Panc1 (cell line): ENCODE results near the gene PRR19. TPM values are rescaled to one million over a fixed set of nuclear protein-coding genes. Genes with fewer than 3 reads are reported as not detected.

Source experiments
- ATAC-seq: fragments of 200-7000 bp; cut with Tn5 transposase; 2 replicates; pipeline ENCODE4 v1.9.1; 2020; ENCODE audit warnings: mild to moderate bottlenecking, moderate library complexity
- BruUV-seq: library from RNA; stranded (reverse); fragments of 400-500 nt; replicated peaks from 2 replicates; lab custom pipeline; 2021; lab: Mats Ljungman, UMichigan
- CTCF ChIA-PET: fragments of 300-600 bp; sonication (Branson Sonifier 250); formaldehyde crosslinking; loops from one replicate; lab custom pipeline; 2022; ENCODE audit warnings: antibody characterized with exemption; lab: Charles Lee
- POLR2A ChIA-PET: fragments of 300-600 bp; sonication (Branson Sonifier 250); formaldehyde crosslinking; loops from one replicate; lab custom pipeline; 2022; ENCODE audit warnings: antibody characterized with exemption; lab: Charles Lee
- DNase-seq: peaks from one replicate; pipeline ENCODE4 v3.0.0-alpha.2; 2010; ENCODE audit warnings: low read depth, low spot score
- H3K27ac ChIP-seq: 2 replicates; pipeline ENCODE4 v1.5.1; 2011; ENCODE audit warnings: mild to moderate bottlenecking, low read length, inconsistent platforms
- H3K27me3 ChIP-seq: fragments of 200-500 bp; sonication (Bioruptor generic); 2 replicates; pipeline ENCODE4 v1.6.0; 2014; ENCODE audit warnings: low read length, inconsistent platforms; ENCODE audit not compliant: control insufficient read depth, insufficient read depth
- H3K36me3 ChIP-seq: fragments of 200-500 bp; sonication (Bioruptor generic); 2 replicates; pipeline ENCODE4 v1.5.1; 2014; ENCODE audit warnings: inconsistent platforms, mild to moderate bottlenecking, low read length, moderate library complexity; ENCODE audit not compliant: control insufficient read depth, insufficient read depth
- H3K4me1 ChIP-seq: 2 replicates; pipeline ENCODE4 v1.5.1; 2011; ENCODE audit warnings: inconsistent platforms, mild to moderate bottlenecking, low read length, moderate library complexity; ENCODE audit not compliant: control insufficient read depth, insufficient read depth
- H3K4me3 ChIP-seq, 2 experiments: 2 replicates each; pipeline ENCODE4 v1.5.1; 2011 to 2012; ENCODE audit warnings: low read depth in 2 of 2, low read length in 2 of 2, mild to moderate bottlenecking in 2 of 2, inconsistent platforms in 1 of 2, moderate library complexity in 1 of 2
- H3K9me3 ChIP-seq: fragments of 200-500 bp; sonication (Bioruptor generic); 2 replicates; pipeline ENCODE4 v1.5.1; 2014; ENCODE audit warnings: low read depth, mild to moderate bottlenecking, inconsistent platforms, low read length, moderate library complexity; ENCODE audit not compliant: control insufficient read depth, insufficient read depth
- POLR2AphosphoS5 ChIP-seq: IDR thresholded peaks from 2 replicates; pipeline ENCODE4 v1.6.1; 2012; ENCODE audit warnings: mild to moderate bottlenecking, low read depth, low read length, moderate library complexity
- SIN3A ChIP-seq: IDR thresholded peaks from 2 replicates; pipeline ENCODE4 v1.6.1; 2012; ENCODE audit warnings: low read depth, mild to moderate bottlenecking, low read length, moderate library complexity, borderline replicate concordance; ENCODE audit not compliant: insufficient read depth
- TCF7L2 ChIP-seq: IDR thresholded peaks from 2 replicates; pipeline ENCODE4 v1.6.1; 2011; ENCODE audit warnings: mild to moderate bottlenecking, low read depth, low read length, inconsistent platforms
- in situ Hi-C: cut with HindIII; loops from 2 replicates; pipeline ENCODE4 v1.10.0; 2016; ENCODE audit warnings: low sequenced_read_pairs, low pct_unique_long_range_greater_than_20kb
- intact Hi-C: fragments of 100-400 bp; cut with micrococcal nuclease; formaldehyde crosslinking; loops from one replicate; pipeline ENCODE4 v1.10.0; 2022; ENCODE audit not compliant: unreplicated experiment
- total RNA-seq: library from RNA; stranded (reverse); gene quantifications from one replicate; pipeline ENCODE4 v1.2.1, GENCODE V29; 2021; ENCODE audit not compliant: unreplicated experiment
- TF ChIP-seq, protein P1 (sequence below): fragments of 450-650 bp; IDR thresholded peaks from 2 replicates; pipeline ENCODE4 v1.5.1; 2017; ENCODE audit warnings: mild to moderate bottlenecking
- TF ChIP-seq, protein P2 (sequence below), 2 experiments: IDR thresholded peaks; 2 replicates each; pipeline ENCODE4 v1.6.1; 2011 to 2012; ENCODE audit warnings: low read depth in 2 of 2, control low read depth in 1 of 2, low read length in 1 of 2, mild to moderate bottlenecking in 1 of 2, moderate library complexity in 1 of 2; ENCODE audit not compliant: insufficient read depth in 1 of 2

The PRR19 gene
- total RNA-seq, 1 experiment from 2014 or later, result 2.1 TPM

DNA sequence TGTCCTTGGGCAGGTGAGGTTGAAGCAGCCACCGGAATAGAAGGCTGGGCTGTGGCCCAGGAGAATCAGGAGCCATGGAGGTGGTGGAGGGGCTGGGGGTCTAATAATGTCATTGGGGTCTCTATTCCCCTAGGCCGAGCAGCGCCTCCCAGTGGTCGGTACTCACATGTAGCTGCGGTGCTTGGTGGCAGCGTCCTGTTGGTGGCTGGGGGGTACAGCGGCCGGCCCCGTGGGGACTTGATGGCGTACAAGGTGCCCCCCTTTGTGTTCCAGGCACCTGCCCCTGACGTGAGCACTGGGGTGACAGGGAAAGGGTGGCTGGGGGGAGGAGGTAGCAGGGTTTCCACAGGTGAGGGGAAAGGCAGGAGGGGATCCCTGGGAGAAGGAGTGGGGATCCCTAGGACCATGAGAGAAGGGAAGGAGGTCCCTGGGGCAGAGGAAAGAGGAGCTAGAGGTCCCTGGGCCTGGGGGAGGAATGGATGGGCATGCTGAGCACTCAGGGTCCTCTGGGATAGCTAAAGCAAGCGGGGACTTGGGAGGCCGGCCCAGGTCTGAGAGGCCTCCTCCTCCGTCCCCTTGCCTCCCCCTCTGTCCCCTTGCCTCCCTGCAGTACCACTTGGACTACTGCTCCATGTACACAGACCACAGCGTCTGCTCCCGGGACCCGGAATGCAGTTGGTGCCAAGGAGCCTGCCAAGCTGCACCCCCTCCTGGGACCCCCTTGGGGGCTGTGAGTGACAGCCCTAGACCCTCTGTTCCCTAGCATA lies 41.6 kb downstream of the PRR19 start:
- H3K9me3 ChIP-seq, result no peaks in the 10 kb centered on the region
- DNase-seq (no peak), ATAC-seq (no peak)
- in situ Hi-C loops, result no loop called here
- TF ChIP-seq SIN3A (no peak), POLR2AphosphoS5 (no peak), TCF7L2 (no peak)
- TF ChIP-seq, protein P1, sequence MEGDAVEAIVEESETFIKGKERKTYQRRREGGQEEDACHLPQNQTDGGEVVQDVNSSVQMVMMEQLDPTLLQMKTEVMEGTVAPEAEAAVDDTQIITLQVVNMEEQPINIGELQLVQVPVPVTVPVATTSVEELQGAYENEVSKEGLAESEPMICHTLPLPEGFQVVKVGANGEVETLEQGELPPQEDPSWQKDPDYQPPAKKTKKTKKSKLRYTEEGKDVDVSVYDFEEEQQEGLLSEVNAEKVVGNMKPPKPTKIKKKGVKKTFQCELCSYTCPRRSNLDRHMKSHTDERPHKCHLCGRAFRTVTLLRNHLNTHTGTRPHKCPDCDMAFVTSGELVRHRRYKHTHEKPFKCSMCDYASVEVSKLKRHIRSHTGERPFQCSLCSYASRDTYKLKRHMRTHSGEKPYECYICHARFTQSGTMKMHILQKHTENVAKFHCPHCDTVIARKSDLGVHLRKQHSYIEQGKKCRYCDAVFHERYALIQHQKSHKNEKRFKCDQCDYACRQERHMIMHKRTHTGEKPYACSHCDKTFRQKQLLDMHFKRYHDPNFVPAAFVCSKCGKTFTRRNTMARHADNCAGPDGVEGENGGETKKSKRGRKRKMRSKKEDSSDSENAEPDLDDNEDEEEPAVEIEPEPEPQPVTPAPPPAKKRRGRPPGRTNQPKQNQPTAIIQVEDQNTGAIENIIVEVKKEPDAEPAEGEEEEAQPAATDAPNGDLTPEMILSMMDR, result no peak
- TF ChIP-seq, protein P2, sequence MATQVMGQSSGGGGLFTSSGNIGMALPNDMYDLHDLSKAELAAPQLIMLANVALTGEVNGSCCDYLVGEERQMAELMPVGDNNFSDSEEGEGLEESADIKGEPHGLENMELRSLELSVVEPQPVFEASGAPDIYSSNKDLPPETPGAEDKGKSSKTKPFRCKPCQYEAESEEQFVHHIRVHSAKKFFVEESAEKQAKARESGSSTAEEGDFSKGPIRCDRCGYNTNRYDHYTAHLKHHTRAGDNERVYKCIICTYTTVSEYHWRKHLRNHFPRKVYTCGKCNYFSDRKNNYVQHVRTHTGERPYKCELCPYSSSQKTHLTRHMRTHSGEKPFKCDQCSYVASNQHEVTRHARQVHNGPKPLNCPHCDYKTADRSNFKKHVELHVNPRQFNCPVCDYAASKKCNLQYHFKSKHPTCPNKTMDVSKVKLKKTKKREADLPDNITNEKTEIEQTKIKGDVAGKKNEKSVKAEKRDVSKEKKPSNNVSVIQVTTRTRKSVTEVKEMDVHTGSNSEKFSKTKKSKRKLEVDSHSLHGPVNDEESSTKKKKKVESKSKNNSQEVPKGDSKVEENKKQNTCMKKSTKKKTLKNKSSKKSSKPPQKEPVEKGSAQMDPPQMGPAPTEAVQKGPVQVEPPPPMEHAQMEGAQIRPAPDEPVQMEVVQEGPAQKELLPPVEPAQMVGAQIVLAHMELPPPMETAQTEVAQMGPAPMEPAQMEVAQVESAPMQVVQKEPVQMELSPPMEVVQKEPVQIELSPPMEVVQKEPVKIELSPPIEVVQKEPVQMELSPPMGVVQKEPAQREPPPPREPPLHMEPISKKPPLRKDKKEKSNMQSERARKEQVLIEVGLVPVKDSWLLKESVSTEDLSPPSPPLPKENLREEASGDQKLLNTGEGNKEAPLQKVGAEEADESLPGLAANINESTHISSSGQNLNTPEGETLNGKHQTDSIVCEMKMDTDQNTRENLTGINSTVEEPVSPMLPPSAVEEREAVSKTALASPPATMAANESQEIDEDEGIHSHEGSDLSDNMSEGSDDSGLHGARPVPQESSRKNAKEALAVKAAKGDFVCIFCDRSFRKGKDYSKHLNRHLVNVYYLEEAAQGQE (IDR thresholded peaks at IDR 0.05; ENCODE audit: insufficient read depth in 1 of 2, low read depth in 2 of 2, low read length in 1 of 2), result no peak
- intact Hi-C loops, result no loop called here
- POLR2A ChIA-PET, result no interaction called here
- no peaks in the 10 kb centered on the region for H3K4me1 ChIP-seq
- no peak overlapping the region for H3K27ac ChIP-seq
- no TSS peak for BruUV-seq
- no peak overlapping the region for H3K4me3 ChIP-seq
- no peaks in the 10 kb centered on the region for H3K36me3 ChIP-seq
- no peaks in the 10 kb centered on the region for H3K27me3 ChIP-seq
- CTCF ChIA-PET, result no interaction called here

DNA sequence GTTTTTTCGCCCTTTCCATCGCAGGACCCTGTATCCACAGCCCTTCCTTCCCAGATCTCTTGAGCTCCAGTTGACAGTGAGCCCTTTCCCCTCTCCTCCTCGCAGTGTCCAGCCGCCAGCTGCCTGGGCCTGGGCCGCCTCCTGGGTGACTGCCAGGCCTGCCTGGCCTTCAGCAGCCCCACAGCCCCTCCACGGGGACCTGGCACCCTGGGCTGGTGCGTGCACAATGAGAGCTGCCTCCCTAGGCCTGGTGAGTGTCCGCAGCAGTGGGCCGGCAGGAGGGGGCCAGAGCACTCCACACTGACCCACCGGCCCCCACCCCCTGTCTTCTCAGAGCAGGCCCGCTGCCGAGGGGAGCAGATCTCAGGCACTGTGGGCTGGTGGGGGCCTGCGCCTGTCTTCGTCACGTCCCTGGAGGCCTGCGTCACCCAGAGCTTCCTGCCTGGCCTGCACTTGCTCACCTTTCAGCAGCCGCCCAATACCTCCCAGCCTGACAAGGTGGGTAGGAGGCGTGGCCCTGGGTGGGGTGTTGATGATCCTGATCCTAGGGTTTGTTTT lies 42.5 kb downstream of the PRR19 start:
- intact Hi-C loops (no loop called here), in situ Hi-C loops (no loop called here)
- no peak overlapping the region for H3K4me3 ChIP-seq
- H3K27ac ChIP-seq, result no peak overlapping the region
- no peak for DNase-seq
- no TSS peak for BruUV-seq
- POLR2A ChIA-PET, result no interaction called here
- ATAC-seq, result no peak
- no peaks in the 10 kb centered on the region for H3K36me3 ChIP-seq
- H3K4me1 ChIP-seq, result no peaks in the 10 kb centered on the region
- H3K27me3 ChIP-seq, result no peaks in the 10 kb centered on the region
- TF ChIP-seq, protein P2 (IDR thresholded peaks at IDR 0.05; ENCODE audit: insufficient read depth in 1 of 2, low read depth in 2 of 2, low read length in 1 of 2), result no peak
- TF ChIP-seq SIN3A (no peak), TCF7L2 (no peak), POLR2AphosphoS5 (no peak)
- TF ChIP-seq, protein P1, result no peak
- H3K9me3 ChIP-seq, result no peaks in the 10 kb centered on the region
- CTCF ChIA-PET, result no interaction called here
